Vagina (tissue), 2 donors: ENCODE measurements around the gene OOSP2.

Experiments
- POLR2A ChIP-seq, 2 donors: fragments of 450-650 bp; IDR thresholded peaks; one replicate each; pipeline ENCODE4 v1.6.1; 2017; ENCODE audit warnings: antibody characterized with exemption in 2 of 2, mild to moderate bottlenecking in 2 of 2, moderate library complexity in 2 of 2
- TF ChIP-seq, protein P1 (sequence below), 3 experiments: fragments of 450-650 bp in 2 of 3; fragments of 200-600 bp in 1 of 3; sonication (generic) in 1 of 3; IDR thresholded peaks; one replicate each; pipeline ENCODE4 v1.5.1; 2017 to 2019; ENCODE audit warnings: antibody characterized with exemption in 3 of 3, mild to moderate bottlenecking in 2 of 3, moderate library complexity in 2 of 3

DNA sequence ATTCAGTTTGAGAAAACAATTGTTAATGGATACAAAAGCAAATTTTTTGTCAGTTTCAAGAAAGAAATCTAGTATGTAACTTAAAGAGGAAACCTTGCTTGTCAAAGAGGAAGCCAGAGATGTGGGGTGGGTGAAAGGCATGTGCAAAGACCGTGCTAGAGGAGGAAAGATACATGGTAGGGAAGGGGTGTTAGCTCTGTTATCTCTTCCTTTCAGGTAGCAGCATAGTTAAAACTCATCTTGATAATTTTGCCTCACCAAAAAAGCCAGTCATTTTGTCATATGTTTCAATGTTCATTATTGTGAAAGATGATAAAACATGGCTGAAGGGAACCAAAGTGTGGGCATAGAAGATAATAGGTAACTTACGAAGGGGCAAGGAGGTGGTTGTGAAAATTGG is 45.7 kb downstream of the OOSP2 start:
- TF ChIP-seq, protein P1, sequence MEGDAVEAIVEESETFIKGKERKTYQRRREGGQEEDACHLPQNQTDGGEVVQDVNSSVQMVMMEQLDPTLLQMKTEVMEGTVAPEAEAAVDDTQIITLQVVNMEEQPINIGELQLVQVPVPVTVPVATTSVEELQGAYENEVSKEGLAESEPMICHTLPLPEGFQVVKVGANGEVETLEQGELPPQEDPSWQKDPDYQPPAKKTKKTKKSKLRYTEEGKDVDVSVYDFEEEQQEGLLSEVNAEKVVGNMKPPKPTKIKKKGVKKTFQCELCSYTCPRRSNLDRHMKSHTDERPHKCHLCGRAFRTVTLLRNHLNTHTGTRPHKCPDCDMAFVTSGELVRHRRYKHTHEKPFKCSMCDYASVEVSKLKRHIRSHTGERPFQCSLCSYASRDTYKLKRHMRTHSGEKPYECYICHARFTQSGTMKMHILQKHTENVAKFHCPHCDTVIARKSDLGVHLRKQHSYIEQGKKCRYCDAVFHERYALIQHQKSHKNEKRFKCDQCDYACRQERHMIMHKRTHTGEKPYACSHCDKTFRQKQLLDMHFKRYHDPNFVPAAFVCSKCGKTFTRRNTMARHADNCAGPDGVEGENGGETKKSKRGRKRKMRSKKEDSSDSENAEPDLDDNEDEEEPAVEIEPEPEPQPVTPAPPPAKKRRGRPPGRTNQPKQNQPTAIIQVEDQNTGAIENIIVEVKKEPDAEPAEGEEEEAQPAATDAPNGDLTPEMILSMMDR (IDR thresholded peaks at IDR 0.05) = no peak
- TF ChIP-seq POLR2A (IDR thresholded peaks at IDR 0.05) = no peak
